ENCODE results near the gene ZBTB16.

ZBTB16 gene

DNA sequence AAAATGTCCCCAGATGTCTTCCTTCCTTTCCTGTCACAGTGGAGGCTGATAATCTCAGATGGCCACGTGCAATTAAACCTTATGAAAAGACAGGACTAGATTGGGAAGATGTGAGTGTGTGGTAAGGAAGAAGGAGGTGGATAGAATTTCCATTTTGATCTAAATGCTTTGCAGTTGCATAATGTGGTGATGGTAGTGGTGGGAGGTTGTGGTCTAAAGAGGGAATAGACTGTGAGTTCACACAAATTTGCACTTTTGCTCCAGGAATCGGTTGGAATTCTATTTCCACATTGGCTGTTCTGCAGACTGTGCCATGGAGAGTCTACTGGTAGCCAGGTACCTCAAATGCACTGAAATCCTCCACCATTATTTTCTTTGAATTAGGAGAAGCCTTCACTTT lies 93.3 kb downstream of the ZBTB16 start:
- Mint-ChIP-seq H3K36me3 (ENCODE audit: low read depth) (peaks cover 18% of the 10 kb centered on the region), H3K27me3 (ENCODE audit: low read depth, poor library complexity) (peaks cover 7% of the 10 kb centered on the region), H3K4me1 (peaks cover 31% of the 10 kb centered on the region), H3K27ac (no peak overlapping the region), H3K9me3 (no peaks in the 10 kb centered on the region), H3K4me3 (no peak overlapping the region)
- no peak for TF ChIP-seq CTCF (IDR thresholded peaks at IDR 0.05)
- no peak for DNase-seq

GRCh38 chr11:114153224-114153623 lies 93.7 kb downstream of the ZBTB16 start:
- H3K4me3 Mint-ChIP-seq = no peak overlapping the region
- H3K36me3 Mint-ChIP-seq (ENCODE audit: low read depth) = peaks cover 18% of the 10 kb centered on the region
- H3K27me3 Mint-ChIP-seq (ENCODE audit: low read depth, poor library complexity) = peaks cover 7% of the 10 kb centered on the region
- no peak for DNase-seq
- no peaks in the 10 kb centered on the region for H3K9me3 Mint-ChIP-seq
- no peak overlapping the region for H3K27ac Mint-ChIP-seq
- no peak for TF ChIP-seq CTCF (IDR thresholded peaks at IDR 0.05)
- peaks cover 31% of the 10 kb centered on the region for H3K4me1 Mint-ChIP-seq

GRCh38 chr11:114154271-114155047 lies 94.9 kb downstream of the ZBTB16 start:
- H3K36me3 Mint-ChIP-seq (ENCODE audit: low read depth) = peaks cover 18% of the 10 kb centered on the region
- TF ChIP-seq CTCF (IDR thresholded peaks at IDR 0.05) = no peak
- no peak for DNase-seq
- no peak overlapping the region for H3K4me3 Mint-ChIP-seq
- peaks cover 34% of the 10 kb centered on the region for H3K4me1 Mint-ChIP-seq
- H3K27ac Mint-ChIP-seq = no peak overlapping the region
- no peaks in the 10 kb centered on the region for H3K9me3 Mint-ChIP-seq
- peaks cover 7% of the 10 kb centered on the region for H3K27me3 Mint-ChIP-seq (ENCODE audit: low read depth, poor library complexity)

GRCh38 chr11:114155116-114155515 lies 95.6 kb downstream of the ZBTB16 start:
- no peak for TF ChIP-seq CTCF (IDR thresholded peaks at IDR 0.05)
- Mint-ChIP-seq H3K9me3 (no peaks in the 10 kb centered on the region), H3K4me1 (peaks cover 34% of the 10 kb centered on the region), H3K27ac (no peak overlapping the region), H3K4me3 (no peak overlapping the region), H3K36me3 (ENCODE audit: low read depth) (peaks cover 18% of the 10 kb centered on the region), H3K27me3 (ENCODE audit: low read depth, poor library complexity) (peaks cover 7% of the 10 kb centered on the region)
- DNase-seq = no peak

DNA sequence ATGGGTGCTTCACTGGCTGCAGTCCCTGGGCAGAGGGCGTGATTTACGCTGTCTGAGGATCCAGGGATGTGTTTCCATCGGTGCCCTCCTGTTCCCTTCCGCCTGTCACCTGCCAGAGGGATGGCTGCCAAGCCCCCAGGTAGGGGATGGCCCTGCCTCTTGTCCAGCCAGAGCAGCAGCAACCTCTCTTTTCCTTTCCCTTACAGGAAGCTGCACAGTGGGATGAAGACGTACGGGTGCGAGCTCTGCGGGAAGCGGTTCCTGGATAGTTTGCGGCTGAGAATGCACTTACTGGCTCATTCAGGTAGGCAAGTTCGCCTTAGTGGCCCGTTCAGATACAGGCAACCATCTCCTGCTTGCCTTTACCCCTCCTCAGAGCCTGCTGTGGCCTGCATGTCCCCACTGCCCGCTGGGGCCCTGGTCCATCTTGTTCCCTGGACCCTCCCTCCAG lies 96.6 kb downstream of the ZBTB16 start:
- Mint-ChIP-seq H3K36me3 (ENCODE audit: low read depth) (peaks cover 18% of the 10 kb centered on the region), H3K9me3 (no peaks in the 10 kb centered on the region), H3K27ac (no peak overlapping the region), H3K4me3 (no peak overlapping the region), H3K4me1 (peaks cover 43% of the 10 kb centered on the region), H3K27me3 (ENCODE audit: low read depth, poor library complexity) (peaks cover 7% of the 10 kb centered on the region)
- TF ChIP-seq CTCF (IDR thresholded peaks at IDR 0.05) = no peak
- no peak for DNase-seq

DNA sequence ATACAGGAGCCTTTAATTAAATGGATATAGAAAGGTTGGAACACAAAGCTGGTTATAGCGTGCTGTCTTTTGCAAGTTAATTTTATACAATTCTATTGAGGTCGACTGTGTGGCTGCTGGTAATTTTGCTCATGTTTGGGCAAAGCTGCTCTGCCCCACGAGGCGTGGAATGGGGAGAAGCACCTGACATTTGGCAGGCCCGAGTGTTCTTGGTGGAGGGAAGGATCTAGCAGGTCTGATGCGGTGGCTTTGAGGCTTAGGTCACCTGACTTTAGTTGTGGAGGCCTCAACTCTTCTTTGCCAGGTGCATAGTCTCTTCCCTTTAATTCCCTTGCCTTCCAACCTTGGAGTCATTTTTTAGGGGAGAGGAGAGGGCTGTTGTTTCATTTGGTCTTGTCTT lies 97.3 kb downstream of the ZBTB16 start:
- Mint-ChIP-seq H3K27me3 (ENCODE audit: low read depth, poor library complexity) (peaks cover 7% of the 10 kb centered on the region), H3K27ac (no peak overlapping the region)

More for the DNA sequence above, 97.3 kb downstream of the ZBTB16 start:
- peaks cover 18% of the 10 kb centered on the region for H3K36me3 Mint-ChIP-seq (ENCODE audit: low read depth)
- peaks cover 49% of the 10 kb centered on the region for H3K4me1 Mint-ChIP-seq
- no peak overlapping the region for H3K4me3 Mint-ChIP-seq
- H3K9me3 Mint-ChIP-seq = no peaks in the 10 kb centered on the region
- TF ChIP-seq CTCF (IDR thresholded peaks at IDR 0.05) = no peak
- no peak for DNase-seq
